ES-I3 (cell line): ENCODE data around the gene TEX29.

Experiments
- H3K36me3 ChIP-seq: 2 replicates; pipeline ENCODE4 v1.6.1; 2013; ENCODE audit warnings: mild to moderate bottlenecking, low read length, control low read depth, moderate library complexity; ENCODE audit not compliant: insufficient read depth
- H3K4me1 ChIP-seq: 2 replicates; pipeline ENCODE4 v1.6.1; 2013; ENCODE audit warnings: mild to moderate bottlenecking, control low read depth, low read length; ENCODE audit not compliant: insufficient read depth
- H3K9ac ChIP-seq: 2 replicates; pipeline ENCODE4 v1.6.1; 2013; ENCODE audit warnings: low read depth, mild to moderate bottlenecking, low read length, moderate library complexity
- H3K9me3 ChIP-seq: 2 replicates; pipeline ENCODE4 v1.6.1; 2013; ENCODE audit warnings: mild to moderate bottlenecking, low read length, moderate library complexity; ENCODE audit not compliant: control insufficient read depth, insufficient read depth

Gene TEX29

DNA sequence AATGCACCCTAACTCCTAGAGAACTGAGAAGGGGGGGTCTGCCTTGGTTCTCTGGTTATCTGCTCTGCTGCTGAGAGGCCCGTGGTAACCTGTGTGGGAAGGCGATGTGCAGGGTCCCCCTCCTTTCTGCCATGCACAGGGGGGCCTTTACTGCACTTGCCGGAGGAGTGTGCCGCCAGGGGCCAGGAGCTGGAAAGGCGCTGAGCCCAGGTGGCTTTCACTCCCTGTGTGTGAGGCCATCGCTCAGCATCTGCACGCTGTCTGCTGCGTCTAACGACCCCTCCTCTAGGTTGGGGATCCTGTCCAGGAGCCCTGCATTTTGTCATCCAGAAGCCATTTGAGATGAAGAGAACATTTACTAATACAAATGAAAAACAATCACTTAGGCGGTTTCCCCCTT lies 37.0 kb upstream of the TEX29 start:
- Histone ChIP-seq H3K4me1 (no peaks in the 10 kb centered on the region), H3K9me3 (no peaks in the 10 kb centered on the region), H3K36me3 (peaks cover 5% of the 10 kb centered on the region), H3K9ac (no peak overlapping the region)

DNA sequence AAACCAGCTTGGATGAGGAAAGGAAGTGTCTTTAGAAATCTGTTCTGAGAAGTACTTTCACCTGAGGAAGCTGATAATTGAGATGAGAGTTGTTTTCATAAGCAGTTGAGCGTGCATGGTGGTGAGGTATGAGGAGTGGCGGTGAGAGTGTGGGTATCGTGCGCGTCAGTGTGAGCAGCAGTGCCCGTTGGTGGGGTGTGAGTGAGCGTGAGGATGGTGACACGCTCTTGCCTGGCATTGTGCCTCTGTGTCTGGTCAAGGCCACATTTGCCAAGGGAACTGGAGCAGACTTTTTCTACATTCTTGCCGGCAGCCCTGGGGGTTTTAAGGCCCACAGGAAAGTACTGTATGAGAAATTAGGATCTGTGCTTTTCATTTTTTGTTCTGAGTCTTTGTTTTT lies 36.5 kb upstream of the TEX29 start:
- Histone ChIP-seq H3K9ac (no peak overlapping the region), H3K36me3 (peaks cover 5% of the 10 kb centered on the region), H3K4me1 (no peaks in the 10 kb centered on the region), H3K9me3 (no peaks in the 10 kb centered on the region)

DNA sequence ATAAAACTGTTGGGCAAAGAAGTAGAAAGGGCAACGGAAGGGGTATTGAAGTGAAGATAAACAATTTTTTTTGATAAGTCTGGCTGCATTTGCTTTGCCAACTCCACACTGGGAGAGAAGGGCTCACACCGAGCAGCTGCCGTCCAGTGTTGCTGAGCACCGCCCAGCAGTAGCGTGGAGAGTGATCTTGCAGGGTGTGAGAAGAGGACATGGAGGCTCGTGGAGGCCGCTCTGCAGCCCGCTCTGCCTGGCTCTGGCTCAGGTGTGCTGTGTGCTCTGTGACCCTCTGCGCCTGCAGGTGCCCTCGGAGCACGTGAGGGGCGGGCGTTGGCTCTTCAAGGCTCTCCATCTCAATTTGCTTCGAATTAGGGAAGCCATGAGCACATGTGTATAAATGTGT lies 35.9 kb upstream of the TEX29 start:
- Histone ChIP-seq H3K4me1 (no peaks in the 10 kb centered on the region), H3K9me3 (no peaks in the 10 kb centered on the region), H3K36me3 (peaks cover 5% of the 10 kb centered on the region), H3K9ac (no peak overlapping the region)

GRCh38 chr13:111286162-111286561 lies 34.3 kb upstream of the TEX29 start:
- H3K4me1 ChIP-seq = no peaks in the 10 kb centered on the region
- peaks cover 5% of the 10 kb centered on the region for H3K36me3 ChIP-seq
- H3K9ac ChIP-seq = no peak overlapping the region
- no peaks in the 10 kb centered on the region for H3K9me3 ChIP-seq

GRCh38 chr13:111286749-111287148 lies 33.7 kb upstream of the TEX29 start:
- peaks cover 5% of the 10 kb centered on the region for H3K36me3 ChIP-seq
- H3K4me1 ChIP-seq = no peaks in the 10 kb centered on the region
- H3K9me3 ChIP-seq = no peaks in the 10 kb centered on the region
- no peak overlapping the region for H3K9ac ChIP-seq

DNA sequence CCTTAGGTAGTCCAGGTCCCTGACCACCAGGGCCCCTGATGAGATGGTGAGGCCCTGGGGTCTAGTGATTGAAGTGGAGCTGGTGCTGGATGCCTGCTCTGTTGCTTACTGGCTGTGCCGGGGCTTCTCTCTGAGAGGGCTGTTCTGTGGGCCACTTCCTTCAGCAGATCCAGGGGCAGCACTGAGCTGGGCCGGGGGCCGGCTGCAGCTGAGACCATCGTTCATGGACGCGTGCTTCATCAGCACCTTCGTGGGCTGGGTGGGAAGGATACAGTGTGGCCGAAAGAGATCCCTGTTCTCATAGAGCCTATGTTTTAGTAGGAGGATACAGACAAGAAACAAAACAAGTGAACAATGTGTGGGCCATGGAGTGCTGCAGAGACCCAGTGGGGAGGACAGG lies 33.2 kb upstream of the TEX29 start:
- Histone ChIP-seq H3K9me3 (no peaks in the 10 kb centered on the region), H3K4me1 (no peaks in the 10 kb centered on the region), H3K9ac (no peak overlapping the region), H3K36me3 (peaks cover 2% of the 10 kb centered on the region)

DNA sequence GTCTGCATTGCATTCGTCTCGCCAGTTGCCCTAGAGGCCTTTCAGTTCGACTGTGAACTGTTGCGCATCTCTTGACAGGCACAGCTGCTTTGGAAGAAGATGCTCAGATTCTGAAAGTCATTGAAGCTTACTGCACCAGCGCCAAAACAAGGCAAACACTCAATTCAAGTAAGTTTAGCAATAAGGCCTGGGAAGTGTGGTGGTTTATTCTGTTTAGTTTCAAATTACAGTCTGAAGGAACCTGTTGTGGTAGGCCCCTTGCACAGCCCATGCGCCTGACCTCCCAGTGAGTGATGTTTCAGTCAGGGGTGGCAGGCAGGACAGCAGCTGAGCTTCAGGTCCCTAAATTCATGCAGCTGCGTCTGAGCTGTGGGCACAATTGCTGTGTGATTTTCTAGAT lies 32.2 kb upstream of the TEX29 start:
- H3K9ac ChIP-seq = no peak overlapping the region
- H3K4me1 ChIP-seq = no peaks in the 10 kb centered on the region
- H3K9me3 ChIP-seq = no peaks in the 10 kb centered on the region
- H3K36me3 ChIP-seq = peaks cover 6% of the 10 kb centered on the region

DNA sequence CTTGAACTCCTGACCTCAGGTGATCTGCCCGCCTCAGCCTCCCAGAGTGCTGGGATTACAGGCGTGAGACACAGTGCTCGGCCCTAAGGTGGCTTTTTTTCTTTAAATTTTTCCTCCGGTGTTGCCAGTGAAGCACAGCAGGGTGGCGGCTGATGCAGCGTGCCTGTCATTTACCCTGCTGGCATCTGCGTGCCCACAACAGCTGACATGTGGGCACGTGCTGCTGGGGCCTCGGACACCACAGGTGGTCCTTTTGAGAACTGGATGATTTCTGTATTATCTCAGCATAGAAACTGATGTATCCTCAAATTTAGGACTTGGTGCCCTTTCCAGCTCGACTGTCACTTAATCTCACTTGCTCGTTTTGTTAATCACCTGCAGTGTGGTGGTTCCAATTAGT lies 31.2 kb upstream of the TEX29 start:
- Histone ChIP-seq H3K4me1 (no peaks in the 10 kb centered on the region), H3K9ac (no peak overlapping the region), H3K9me3 (no peaks in the 10 kb centered on the region), H3K36me3 (peaks cover 6% of the 10 kb centered on the region)

- peaks cover 9% of the 10 kb centered on the region; the same call in 1 of the 2 replicates for H3K36me3 ChIP-seq
- H3K9ac ChIP-seq = no peak overlapping the region
- no peaks in the 10 kb centered on the region for H3K9me3 ChIP-seq
- no peaks in the 10 kb centered on the region for H3K4me1 ChIP-seq
Measured at GRCh38 chr13:111291908-111292307, 28.5 kb upstream of the TEX29 start.

- Histone ChIP-seq H3K4me1 (no peaks in the 10 kb centered on the region), H3K36me3 (peaks cover 9% of the 10 kb centered on the region; the same call in 1 of the 2 replicates), H3K9me3 (no peaks in the 10 kb centered on the region), H3K9ac (no peak overlapping the region)
Measured at GRCh38 chr13:111292710-111293485, 27.5 kb upstream of the TEX29 start.

DNA sequence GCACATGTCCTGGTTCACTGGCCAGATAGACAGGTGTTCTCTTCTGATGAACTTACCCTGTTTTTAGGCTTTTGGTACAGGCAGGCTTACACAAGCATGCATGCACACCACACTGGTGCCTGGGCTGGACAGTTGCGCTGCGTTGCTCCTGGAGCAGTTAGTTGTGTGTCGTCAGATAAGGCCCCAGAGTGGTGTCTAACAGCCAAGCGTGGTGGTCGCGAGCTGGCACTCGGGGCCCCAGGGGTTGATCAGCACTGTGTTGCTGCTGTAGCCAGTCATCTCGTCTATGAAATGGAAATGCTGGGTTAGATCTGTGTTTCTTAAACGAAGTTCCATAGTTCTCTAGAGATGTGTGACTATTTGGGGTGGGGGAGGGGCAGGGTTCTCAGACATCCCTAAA lies 24.6 kb upstream of the TEX29 start:
- H3K4me1 ChIP-seq = no peaks in the 10 kb centered on the region
- peaks cover 9% of the 10 kb centered on the region; the same call in 1 of the 2 replicates for H3K36me3 ChIP-seq
- no peak overlapping the region for H3K9ac ChIP-seq
- no peaks in the 10 kb centered on the region for H3K9me3 ChIP-seq

DNA sequence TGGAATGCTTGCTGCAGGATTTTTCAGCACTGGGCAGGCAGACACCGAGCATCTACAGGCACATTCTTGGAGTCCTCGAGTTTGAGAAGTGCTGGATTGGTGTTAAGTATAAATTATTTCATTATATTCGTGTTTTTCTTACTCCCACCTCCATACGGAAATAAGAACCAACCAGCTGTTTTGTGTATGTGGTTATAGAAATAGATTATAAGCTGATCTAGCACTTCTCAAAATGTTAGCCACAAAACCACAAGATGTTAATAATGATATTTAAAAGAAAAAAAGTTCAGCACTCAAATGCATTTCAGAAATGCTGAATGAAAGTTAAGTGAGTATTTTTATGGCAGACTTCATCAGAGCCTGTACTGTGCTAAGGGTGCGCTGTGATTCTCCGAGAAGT lies 24.0 kb upstream of the TEX29 start:
- H3K36me3 ChIP-seq = peaks cover 9% of the 10 kb centered on the region; the same call in 1 of the 2 replicates
- no peaks in the 10 kb centered on the region for H3K4me1 ChIP-seq

GRCh38 chr13:111298214-111298975 lies 22.0 kb upstream of the TEX29 start:
- Histone ChIP-seq H3K9me3 (no peaks in the 10 kb centered on the region), H3K9ac (no peak overlapping the region), H3K36me3 (peaks cover 6% of the 10 kb centered on the region), H3K4me1 (no peaks in the 10 kb centered on the region)

More for the DNA sequence above, 24.0 kb upstream of the TEX29 start:
- H3K9ac ChIP-seq = no peak overlapping the region
- H3K9me3 ChIP-seq = no peaks in the 10 kb centered on the region

- Histone ChIP-seq H3K9me3 (no peaks in the 10 kb centered on the region), H3K9ac (no peak overlapping the region), H3K36me3 (peaks cover 23% of the 10 kb centered on the region), H3K4me1 (no peaks in the 10 kb centered on the region)
Measured at GRCh38 chr13:111302045-111302726, 18.3 kb upstream of the TEX29 start.
